Mesenteric fat pad (tissue), 1 donor: Measurements from ENCODE around the gene PLCL1. TPM values are rescaled to one million over a fixed set of nuclear protein-coding genes. Genes with fewer than 3 reads are reported as not detected.

Experiments used
- DNase-seq: peaks from one replicate; pipeline ENCODE4 v3.0.0-alpha.2; 2020; ENCODE audit warnings: low spot score
- long read RNA-seq: library from polyadenylated mRNA; unstranded; transcript quantifications from one replicate; pipeline ENCODE4 v2.0.0, GENCODE V29; 2020
- total RNA-seq: library from RNA; stranded (reverse); fragmentation: NEBNext Ultra II Directional; extraction: Animal tissue kit (Norgen Biotek cat#: 25700); gene quantifications from one replicate; pipeline ENCODE4 v1.2.1, GENCODE V29; 2021
- donor health status: DM: yes; HTN: yes; CAD: no.

Gene PLCL1
- total RNA-seq: 3.6 TPM
- long read RNA-seq, full-length matches to known transcripts: 1 of 9 reads
- long read RNA-seq, partial matches to known transcripts: 1 of 9 reads
- long read RNA-seq, other reads (novel, unspliced or antisense): 7 of 9 reads

DNA sequence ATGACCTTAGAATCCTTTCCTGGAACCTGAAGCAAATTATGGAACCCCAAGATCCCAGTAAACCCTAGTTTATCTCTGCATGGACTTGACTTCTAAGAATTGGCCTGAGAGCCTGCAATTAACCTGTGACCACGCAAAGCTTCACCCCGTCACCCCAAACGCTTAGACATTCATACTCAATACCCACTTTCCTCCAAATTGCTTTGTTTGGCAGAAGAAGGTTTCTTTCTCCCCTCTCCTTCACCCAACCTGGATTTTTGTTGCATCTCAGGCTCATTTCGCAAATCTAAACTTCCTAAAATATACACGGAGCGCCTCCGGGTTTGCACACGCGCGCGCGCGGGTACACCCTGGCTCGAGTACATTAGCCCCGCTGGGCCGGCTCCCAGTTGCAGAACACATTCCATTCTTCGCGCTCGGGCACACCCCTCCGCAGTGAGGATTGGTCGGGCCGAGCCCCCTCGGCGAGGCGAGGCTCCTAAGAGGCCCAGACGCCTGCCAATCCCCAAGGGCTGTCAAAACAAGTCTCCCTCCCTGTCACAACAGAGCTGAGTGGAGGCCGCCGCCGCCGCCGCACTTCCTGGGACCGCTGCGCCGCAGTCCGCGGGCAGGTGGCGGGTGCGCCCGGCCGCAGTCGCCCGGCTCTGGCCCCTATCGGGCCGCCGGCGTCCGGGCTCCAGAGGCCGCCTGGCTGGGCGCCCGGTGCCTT lies at the start of gene PLCL1:
Gene PLCL1 (plus strand): TSS at position 545 of the 709 bp plus-strand sequence.
- peak; percentile 93 for DNase-seq

GRCh38 chr2:197759013-197759412 lies 45.4 kb upstream of the PLCL1 start:
- no peak for DNase-seq

GRCh38 chr2:197759625-197760292 lies 44.6 kb upstream of the PLCL1 start:
- DNase-seq: no peak

DNA sequence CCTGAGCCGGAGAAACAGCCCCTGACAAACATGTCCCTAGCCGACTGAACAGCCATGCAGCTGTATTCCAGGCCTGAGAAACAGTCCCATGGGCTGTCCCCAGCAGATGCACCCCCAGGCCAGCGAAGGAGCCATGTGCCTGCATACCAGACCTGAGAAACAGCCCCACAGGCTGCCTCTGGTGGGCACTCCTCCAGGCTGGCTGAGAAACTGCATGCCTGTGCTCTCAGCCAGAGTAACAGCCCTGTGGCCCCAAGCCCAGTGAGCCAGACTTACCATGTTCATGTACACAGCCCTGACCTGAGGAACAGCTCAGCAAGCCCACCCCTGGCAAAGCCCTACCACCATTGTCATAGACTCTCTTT lies 44.1 kb upstream of the PLCL1 start:
- no peak for DNase-seq

DNA sequence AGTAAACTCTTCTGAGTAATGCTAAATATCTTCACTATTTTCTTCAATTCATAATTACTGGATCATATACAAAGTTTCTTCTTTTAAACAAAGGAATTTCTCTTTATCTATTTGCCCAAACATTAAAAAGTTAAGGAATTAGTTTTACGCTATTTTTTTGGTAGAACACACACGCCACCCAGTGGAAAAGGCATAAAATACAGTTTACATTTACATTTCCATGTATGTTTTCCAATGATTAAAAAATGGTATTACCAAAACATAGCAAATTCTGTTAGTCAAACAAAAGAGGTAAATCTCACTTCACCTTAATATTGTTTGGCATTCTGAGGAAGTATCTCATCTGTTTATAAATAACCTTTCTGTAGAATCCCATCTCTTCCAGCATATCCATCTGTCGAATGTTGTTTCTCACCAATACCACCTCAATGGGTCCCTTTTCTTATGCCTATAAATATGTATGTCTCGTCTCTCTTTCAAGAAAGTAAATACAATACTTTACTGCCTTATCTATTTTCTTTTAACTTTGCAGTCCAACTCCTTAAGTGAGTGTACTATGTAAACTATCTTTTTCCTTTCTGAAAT lies 26.5 kb upstream of the PLCL1 start:
- no peak for DNase-seq

DNA sequence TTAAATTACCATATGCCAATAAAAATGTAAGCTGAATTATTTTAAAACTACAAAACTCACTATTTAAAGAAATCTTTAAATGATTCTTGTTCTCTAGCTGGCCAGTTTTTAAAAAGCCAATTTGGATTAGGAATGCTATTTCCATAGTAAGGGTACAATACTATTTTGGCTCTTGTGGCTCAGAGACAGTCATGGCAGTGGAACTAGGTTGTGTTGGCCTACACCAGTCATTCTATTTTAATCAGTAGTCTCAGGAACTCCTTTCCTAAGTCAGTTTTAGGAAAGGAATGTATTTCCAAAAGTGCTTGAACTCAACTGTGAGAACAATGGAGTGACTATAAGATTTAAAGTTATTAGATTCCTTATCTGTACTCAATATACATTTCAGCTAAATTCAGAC lies 25.1 kb upstream of the PLCL1 start:
- DNase-seq: no peak

- no peak for DNase-seq
These were observed 22.3 kb upstream of the PLCL1 start for GRCh38 chr2:197782126-197782525.

DNA sequence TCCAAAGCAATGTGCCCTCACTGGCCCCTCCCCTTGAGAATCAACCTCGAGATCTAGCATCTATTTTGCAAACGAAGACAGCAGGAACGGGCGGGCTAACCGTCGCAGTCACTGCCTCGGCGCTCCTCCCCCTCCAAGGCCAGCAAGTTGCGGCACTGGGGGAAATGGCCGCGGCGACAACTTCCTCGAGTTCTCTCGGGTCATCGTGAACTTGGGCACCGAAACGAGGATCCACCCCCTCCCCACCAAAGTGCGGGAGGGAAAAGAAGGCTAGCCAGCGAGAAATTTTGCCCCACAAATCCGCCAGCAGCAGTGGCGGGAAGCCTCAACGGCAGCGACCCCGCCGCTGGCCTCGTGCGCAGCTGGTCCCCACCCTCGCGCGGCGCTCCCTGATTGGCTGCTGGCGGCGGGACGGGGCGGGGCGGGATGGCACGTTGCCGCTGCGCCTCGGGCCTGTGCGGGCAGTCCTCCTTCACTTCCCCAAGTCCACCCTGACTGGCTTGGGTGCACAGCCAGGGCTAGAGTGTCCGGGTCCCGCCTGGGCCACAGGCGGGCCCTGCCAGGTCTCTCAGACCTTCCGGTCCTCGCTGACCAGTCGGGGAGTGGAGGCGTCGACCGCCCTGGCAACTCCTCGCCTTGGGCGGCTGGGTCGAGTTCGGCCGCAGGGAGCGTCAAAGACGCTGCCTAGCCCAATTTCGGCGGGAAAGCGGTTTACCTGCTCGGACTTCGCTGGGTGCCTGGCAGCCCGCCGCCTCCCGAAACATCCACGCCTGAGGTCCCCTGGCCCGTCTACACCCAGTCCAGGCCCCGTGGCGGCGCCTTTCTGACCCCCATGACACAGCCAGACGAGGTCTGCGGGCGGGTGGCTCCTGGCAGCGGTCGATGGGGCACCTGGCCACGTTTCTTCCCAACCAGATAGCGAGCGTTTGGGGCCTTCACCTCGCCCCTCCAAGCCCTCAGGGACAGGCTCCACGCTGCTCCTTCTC lies 19.1 kb upstream of the PLCL1 start, which contains the start of gene BOLL:
Gene BOLL (minus strand): TSS at position 364 of the 986 bp plus-strand sequence. CDS start 3,469 bp downstream, outside the sequence.
- DNase-seq: peak; percentile 87

DNA sequence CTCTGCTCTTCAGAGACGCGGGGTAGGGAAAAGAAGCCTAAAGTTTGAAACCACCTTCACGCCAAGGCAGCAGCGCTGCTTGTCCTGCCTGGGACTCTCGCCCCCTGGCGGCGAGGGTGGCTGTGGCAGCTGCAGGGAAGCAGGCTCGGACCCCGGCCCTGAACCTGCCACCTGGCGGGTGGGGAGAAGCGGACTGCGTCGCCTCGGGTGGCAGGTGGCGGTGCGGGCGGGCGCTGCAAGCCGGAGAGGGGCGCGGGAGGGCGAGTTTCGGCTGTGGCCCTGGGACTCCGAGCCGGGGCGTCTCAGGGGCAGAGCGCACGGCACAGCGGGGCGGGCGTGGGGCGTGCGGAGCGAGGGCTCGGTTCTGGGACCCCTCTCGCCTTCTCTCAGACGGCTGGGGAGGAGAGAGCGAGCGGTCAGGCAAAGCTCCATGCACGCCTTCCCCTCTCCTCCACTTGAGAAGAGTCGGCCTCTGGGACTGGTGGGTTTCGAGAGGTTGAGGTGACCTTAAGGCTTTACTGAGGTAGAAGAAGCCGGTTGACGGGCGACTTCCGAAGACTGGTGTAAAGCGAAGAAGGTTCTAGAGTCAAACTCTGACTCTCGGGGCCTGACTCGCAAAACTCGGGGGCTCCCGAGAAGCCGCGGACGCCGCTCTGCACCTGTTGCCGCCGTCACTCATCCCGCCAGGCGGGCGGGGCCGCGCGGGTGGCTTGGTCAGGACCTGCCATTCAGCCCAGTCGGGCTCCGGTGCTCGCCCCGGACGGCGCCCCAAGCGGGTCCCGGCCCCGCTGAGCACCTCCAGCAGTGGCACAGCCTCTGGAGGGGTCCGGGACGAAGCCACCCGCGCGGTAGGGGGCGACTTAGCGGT lies 18.1 kb upstream of the PLCL1 start:
- peak; percentile 89 for DNase-seq

DNA sequence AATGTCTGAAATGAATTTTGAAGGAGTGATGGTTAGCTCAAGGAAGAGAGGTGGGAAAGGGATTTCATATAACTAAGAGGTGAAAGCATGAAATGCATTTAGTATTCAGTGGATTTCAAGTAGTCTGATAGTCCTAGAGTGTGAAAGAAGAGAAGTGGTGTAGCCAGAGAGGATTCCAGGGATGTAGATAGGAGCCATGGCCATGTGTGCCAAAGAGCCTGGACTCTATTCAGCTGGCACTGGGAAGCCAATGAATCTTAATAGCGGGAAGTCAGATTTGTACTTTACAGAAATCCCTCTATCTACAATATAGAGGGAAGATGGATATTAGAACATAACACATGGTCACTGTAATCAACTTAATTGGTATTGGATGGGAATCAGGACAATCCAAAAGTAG lies 10.9 kb upstream of the PLCL1 start:
- DNase-seq: no peak

- DNase-seq: no peak
These were observed 9.1 kb upstream of the PLCL1 start for GRCh38 chr2:197795277-197795676.

DNA sequence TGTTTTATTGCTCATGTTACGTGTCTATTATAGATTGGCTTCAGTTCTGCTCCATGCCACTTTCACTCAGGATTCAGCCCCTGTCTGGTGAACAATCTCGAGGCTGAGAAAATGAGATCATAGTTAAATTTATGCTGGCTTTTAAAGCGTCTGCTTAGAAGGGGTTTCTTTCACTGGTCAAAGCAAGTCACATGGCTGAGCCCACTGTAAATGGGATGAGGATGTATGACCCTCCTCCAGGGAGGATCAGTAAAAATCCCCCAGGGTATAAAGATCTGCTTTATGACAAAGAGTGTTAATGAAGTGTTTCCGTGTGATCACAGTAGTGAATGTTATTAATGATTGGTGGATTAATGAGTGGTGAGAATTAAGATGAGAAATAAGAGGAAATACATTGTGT lies 6.2 kb upstream of the PLCL1 start:
- DNase-seq: no peak

- no peak for DNase-seq
These were observed 5.3 kb upstream of the PLCL1 start for GRCh38 chr2:197799068-197799467.

DNA sequence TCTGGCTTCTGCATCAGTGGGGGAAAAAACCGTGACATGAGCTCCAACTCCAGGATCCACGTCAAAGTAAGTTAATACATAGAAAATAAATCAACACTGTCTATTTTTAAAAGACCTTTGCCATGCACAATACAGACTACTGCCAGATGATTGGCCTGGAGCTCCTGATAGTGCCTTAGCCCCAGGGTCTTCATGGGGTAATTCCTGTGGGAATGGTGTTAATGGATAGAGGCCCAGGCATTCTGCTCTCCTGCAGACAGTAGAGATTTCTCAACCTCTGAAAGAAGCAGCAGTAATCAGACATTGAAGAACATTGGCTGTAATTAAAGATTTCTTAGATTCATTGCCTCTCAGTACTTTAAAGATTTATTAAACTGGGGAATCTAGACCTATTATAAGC lies 4.3 kb upstream of the PLCL1 start:
- DNase-seq: no peak

- no peak for DNase-seq
These were observed 3.4 kb upstream of the PLCL1 start for GRCh38 chr2:197801033-197801432.

GRCh38 chr2:197803033-197803444 lies 1.4 kb upstream of the PLCL1 start:
- DNase-seq: no peak

DNA sequence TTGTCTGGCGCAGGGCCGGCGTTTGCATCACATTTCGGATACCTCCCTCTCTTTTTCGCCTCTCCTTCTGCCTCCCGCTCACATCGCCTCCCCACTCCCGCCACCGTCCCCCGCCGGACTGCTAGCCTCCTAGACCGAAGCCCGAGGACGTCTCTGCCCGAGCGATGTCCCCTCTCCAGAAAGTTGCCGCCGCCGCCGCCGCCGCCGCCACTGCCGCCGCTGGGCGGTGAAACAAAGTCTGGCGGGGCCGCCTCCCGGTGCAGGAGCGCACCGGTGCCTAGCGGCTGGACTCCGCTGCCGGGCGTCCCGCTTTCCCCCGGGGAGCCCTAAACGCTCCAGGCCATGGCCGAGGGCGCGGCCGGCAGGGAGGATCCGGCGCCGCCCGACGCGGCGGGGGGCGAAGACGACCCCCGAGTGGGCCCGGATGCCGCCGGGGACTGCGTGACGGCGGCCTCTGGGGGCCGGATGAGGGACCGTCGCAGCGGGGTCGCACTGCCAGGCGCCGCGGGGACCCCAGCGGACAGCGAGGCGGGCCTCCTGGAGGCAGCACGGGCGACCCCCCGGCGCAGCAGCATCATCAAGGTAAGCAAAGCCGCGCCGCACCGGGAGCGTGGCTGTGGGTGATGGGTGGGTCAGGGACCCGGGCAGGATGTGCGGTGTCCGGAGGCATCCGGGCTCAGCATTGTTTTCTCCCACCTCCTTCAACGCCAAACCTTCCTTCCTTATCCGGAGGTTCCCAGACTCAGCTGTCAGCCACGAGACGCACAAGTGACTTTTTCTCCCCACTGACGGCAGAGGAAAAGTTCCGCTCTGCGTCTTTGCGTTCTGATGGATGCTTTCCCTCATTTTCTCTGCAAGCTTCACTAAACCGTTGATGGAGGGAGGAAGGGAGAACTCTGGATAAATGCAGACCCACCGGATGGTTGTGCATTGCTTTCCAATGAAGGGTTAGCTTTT lies 643 bp downstream of the PLCL1 start:
- DNase-seq: no peak

DNA sequence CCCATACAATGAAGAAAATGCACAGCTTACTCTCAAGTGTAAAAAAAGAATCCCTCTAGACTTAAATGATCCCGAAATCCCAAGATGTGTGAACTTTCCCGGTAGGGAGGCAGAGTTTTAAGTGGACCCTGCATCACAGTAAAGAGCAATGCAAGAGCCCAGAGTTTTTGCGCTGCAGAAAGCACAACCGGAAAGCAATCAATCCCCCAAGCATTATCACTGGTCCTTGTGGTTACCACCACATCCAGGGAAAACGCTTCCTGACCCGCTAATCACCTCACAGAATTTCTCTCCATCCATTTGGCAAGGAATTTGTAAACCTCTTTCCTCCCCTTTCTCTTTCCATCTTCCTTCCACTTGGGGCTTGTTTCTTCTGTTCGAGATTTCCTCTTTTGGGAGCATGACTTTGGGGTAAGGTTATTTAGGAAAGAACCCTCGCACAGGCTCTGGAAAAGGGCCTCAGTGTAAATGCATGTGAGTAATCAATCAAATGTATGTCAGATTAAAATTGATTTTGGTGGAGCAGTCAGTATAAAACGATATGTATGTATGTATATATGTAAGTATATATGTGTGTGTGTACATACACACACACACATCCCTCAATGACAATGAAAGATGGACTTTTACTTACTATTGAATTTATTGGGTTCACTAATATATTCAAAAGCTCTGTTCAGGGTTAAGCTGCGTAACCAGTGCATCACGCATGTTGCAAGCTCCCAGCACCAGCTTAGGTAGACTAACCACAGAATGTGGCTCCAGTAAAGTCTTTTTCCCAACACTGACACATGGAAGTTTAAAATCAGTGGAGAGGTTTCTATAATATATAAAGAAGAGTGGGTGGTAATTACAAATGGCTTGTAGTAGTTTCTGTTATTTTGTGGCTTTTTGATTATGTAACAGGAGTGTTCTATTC lies 1.6 kb downstream of the PLCL1 start:
- DNase-seq: no peak
